GM12892 (cell line): Measurements from ENCODE around the gene VOPP1.

Experiments used
- DNase-seq: peaks from one replicate; pipeline ENCODE4 v3.0.0; 2011; ENCODE audit not compliant: insufficient read length
- FAIRE-seq: peaks from 2 replicates; lab custom pipeline; 2011; peaks lifted over from hg19 to GRCh38; lab: Jason Lieb, UNC
- POLR2A ChIP-seq: IDR thresholded peaks from 2 replicates; pipeline ENCODE4 v1.6.1; 2011; ENCODE audit warnings: low read depth, low read length, control low read depth
- POLR2AphosphoS5 ChIP-seq: IDR thresholded peaks from 2 replicates; pipeline ENCODE4 v1.6.1; 2011; ENCODE audit warnings: low read depth, low read length, control low read depth
- TAF1 ChIP-seq: IDR thresholded peaks from 2 replicates; pipeline ENCODE4 v1.6.1; 2011; ENCODE audit warnings: low read depth, mild to moderate bottlenecking, control low read depth, low read length, borderline replicate concordance

The VOPP1 gene

DNA sequence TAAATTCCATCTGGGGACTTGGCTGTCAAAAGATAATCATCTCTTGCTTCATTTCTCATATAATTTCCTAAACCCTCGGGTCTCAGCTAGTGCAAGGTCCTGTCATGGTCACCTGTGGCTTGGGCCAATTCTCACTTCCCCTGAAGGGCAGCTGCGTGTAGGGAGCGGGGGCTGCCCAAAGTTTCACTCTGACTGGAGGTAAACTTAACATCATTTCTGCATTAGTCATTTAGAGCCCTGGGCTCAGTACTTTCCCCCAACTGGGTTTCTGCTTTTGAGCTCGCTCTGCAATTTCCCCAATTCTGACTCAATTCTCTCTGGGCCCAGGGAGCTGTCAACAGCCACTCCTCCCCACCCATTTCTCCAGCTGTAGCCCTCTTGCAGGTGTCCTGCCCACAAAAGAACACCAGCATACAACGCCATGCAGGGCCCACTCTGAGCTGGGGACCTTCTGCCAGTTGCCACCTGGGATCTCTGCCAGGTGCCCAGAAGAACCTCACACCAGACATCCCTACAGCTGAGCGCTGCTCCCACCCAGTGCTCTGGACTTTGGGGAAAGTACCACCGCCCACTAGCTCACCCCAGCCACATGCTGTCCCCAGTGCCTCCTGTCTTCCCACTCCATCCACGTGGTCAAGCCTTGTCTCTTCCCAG lies 37.9 kb downstream of the VOPP1 start:
- TF ChIP-seq TAF1 (no peak; the same call in 1 of the 2 replicates), POLR2A (peak; percentile 48; the same call in 1 of the 2 replicates), POLR2AphosphoS5 (peak; percentile 85)
- DNase-seq (peak; percentile 64), FAIRE-seq (peak; percentile 99)

DNA sequence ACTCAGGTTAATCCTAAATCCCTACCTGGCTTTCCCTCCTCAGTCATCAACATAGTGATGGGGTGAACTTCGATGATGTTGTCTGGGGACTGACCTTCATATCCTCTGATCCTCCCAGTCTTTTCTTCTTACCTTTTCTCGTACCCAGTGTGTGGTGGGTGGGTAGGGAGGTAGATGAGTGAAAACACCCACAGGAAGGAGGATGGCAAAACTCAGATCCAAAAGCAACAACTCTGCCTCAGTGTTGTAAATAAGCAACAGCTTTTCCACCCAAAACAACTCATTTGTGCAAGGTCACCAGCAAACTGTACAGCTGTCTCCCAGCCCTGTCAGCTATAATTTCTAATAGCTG lies 38.6 kb downstream of the VOPP1 start:
- no peak for DNase-seq
- FAIRE-seq, result no peak
- no peak for TF ChIP-seq TAF1
- 0 out of 2 replicates have a peak, but pooled peaks have one; percentile 30 for TF ChIP-seq POLR2A
- TF ChIP-seq POLR2AphosphoS5, result no peak; the same call in 1 of the 2 replicates

DNA sequence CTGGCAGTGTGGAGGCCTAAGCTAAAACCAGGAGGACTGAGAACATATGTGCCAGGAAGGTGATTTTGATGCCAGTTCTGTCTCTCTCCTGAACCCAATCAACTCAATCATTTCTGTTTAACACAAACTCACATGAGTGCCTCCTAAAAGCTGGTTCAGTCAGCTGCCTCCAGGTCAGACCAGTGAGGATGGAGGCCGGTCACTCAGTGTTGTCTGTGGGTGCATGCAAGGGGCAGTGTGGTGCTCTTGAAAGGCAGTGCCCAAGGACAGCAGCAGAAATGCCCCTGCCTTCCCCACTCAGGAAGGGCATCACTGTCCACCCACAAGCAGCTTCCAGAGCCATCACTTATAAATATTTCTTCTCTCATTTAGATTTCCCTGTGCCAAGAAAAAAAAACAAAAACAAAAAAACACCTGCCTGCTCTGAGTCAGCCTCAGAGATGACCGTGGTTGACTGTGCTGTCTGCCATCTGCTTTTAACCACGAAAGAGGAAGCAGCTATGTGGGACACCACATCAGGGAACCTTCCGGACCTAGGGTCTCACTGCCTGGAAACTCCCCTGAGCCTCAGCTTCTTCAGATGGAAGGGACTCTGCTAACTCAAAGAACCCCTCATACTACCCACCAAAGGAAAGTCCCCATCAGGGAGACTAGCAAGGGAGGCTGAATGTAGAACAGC lies 39.1 kb downstream of the VOPP1 start:
- TF ChIP-seq TAF1 (0 out of 2 replicates have a peak, but pooled peaks have one; percentile 9), POLR2AphosphoS5 (no peak; the same call in 1 of the 2 replicates), POLR2A (peak; percentile 42; the same call in 1 of the 2 replicates)
- FAIRE-seq (peak; percentile 97), DNase-seq (peak; percentile 60)

DNA sequence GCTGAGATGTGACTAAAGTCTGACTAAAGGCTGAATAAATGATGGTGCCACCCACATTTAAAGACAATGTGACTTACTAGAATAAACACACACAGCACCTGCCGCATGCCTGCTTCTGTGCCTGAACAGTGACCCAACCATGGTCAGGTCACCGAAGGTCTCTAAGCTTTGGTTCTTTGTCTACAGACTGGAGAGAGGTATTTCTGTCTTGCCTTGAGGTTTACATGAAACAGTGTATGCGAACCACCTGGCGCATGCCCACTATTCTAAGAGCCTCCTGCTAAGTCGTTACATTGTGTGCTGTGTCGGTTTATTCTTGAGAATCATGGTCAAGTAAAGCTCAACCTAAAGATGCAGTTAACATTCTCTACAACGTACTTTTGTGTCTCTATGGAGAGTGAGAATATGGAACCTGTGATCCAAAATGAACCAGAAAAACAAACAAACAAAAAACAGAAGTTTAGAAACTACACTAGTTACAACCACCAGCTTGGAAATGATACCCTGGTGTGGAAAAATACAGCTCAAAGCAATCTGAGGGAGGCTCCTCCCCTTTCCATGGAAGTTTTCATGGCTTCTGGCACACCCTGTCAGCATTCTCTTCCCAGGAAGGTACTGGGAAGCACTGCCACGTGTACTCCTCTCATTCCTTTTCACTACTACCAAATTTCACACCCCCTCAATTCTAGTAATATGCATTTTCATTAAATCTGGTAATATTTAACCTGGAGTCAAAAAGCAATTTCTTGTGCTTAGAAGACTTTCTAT lies 40.0 kb downstream of the VOPP1 start:
- no peak for DNase-seq
- peak; percentile 95 for FAIRE-seq
- TF ChIP-seq POLR2AphosphoS5 (peak; percentile 73), TAF1 (no peak), POLR2A (peak; percentile 55)

DNA sequence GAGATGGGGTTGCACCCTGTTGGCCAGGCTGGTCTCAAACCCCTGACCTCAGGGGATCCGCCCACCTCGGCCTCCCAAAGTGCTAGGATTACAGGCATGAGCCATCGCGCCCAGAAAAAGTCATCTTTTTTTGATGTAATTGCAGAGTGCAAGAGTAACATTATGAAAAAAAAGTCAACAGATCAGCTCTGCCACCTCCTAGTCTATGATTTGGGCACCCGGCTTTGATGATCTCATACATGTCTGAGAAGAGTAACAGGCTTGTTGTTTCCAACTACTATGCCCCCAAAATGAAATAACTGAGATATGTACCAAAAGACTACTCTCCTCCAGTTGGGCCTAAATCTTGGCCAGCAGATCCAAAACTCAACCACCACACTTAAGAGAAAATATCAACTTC lies 40.8 kb downstream of the VOPP1 start:
- FAIRE-seq (no peak), DNase-seq (no peak)
- TF ChIP-seq POLR2AphosphoS5 (no peak), POLR2A (no peak), TAF1 (no peak)

DNA sequence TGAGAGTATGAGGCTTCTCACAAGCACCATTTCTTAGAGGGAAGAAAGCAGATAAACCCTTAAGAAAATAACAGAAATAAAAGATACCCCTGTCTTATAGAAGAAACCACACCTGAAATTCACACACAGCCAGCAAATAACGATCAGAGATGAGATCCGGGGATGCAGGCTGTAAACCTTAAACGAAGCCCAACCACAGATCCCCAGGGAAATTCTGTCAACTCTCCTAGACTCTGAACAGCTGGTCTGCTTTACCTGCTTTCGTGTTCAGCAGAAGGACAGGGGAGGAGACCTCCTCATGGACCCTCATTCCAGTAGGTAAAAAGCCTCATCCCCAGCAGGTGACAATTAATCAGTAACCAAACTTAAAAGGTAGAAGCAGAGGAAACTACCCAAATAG lies 45.0 kb downstream of the VOPP1 start:
- TF ChIP-seq TAF1 (no peak), POLR2A (0 out of 2 replicates have a peak, but pooled peaks have one; percentile 6), POLR2AphosphoS5 (no peak)
- FAIRE-seq, result no peak
- no peak for DNase-seq

DNA sequence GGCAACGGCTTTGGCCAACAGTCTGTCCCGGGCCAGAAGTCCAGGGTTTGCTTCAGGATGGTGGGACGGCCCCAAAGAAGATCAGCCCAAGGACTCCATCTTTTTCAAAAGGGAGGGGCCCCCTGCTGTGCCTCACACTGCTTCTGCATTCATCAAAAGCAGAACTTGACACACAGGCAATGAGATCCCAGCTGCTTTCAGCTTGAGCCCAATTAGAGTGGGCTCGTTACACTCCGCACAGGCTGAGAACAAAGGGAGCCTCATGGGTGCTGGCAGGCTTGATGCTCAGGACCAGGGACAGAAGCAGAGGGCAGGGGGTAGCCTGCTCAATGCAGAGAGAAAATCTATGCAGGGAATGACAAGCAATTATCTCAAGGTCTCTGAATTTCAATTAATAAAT lies 45.5 kb downstream of the VOPP1 start:
- TF ChIP-seq POLR2A (peak; percentile 49; the same call in 1 of the 2 replicates), TAF1 (0 out of 2 replicates have a peak, but pooled peaks have one; percentile 18), POLR2AphosphoS5 (peak; percentile 37; the same call in 1 of the 2 replicates)
- FAIRE-seq (peak; percentile 80), DNase-seq (no peak)

DNA sequence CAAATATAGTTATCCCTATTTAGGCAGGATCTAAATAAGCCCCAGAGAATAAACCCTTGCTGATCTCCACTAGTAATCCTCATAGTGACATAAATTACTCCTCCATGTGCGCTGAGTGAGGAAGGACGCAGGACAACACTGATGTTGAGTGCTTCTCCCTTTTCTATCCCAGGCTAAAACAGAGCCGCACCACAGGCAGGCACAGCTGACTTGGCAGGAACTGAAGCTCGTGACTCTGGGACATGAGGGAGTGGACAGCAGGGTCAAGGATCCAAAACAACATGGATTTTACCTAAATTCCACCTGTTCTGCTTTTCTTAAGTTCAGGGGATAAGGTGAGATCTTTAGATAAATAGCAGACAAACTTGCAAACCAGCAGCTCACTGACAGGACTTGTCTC lies 46.0 kb downstream of the VOPP1 start:
- DNase-seq, result no peak
- TF ChIP-seq TAF1 (no peak), POLR2A (no peak), POLR2AphosphoS5 (no peak)
- FAIRE-seq, result no peak

DNA sequence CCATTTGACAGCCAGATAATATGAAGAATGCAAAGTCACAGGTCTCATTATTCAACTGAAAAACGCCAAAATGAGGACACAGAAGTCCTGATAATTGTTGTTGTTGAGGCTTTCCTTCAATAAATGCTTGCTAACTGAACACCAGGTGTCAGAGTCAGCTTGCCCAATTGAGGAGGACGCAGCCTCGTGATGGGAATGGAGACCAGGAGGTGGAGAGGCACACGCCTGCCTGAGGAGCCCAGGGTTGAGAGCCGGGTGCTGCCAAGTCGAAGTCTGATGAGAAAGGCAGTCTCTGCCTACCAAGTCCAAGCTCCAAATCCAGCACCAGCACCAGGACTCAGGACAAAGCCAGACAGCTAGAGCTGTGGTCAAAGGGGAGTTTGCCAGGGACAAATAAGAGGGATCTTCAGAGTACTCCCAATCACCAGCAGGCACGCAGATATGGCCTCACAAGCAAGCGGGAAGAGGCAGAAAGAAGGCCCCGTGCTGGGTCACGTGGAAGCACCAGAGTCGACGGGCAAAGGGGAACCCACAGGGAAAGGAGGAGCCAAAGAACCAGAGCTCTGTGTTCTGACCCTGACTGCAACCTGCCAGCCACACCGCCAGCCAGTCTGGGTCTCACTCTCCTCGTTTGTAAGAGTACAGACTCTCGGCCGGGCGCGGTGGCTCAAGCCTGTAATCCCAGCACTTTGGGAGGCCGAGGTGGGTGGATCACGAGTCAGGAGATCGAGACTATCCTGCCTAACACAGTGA lies 47.6 kb downstream of the VOPP1 start:
- no peak for TF ChIP-seq POLR2A
- TF ChIP-seq POLR2AphosphoS5, result no peak
- no peak for TF ChIP-seq TAF1
- FAIRE-seq (peak; percentile 33), DNase-seq (no peak)

DNA sequence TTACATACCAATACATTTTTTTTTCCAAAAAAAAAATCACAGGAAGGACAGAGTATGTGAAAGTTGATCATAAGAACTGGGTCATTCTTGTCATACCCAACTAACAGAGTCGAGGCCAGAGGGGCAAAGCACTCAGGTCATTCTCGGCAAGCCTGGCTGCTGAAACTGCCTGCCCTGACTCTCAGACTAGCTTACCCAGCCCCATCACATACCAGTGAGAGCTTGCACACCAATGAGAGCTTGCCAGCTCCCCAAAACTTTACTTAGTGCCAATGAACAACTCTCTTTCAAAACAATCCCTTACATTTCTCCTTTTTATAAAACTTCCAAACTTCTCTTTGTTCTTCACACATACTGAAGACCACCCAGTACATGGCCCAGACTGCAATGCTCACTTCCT lies 48.9 kb downstream of the VOPP1 start:
- FAIRE-seq (no peak), DNase-seq (no peak)
- no peak for TF ChIP-seq POLR2AphosphoS5
- no peak for TF ChIP-seq POLR2A
- TF ChIP-seq TAF1, result no peak
